Ishikawa (cell line): ENCODE measurements around the gene KCNF1.

Experiments used
- CEBPB ChIP-seq: IDR thresholded peaks from 2 replicates; pipeline ENCODE4 v1.6.1; 2012
- TEAD4 ChIP-seq: IDR thresholded peaks from 2 replicates; pipeline ENCODE4 v1.6.1; 2012

DNA sequence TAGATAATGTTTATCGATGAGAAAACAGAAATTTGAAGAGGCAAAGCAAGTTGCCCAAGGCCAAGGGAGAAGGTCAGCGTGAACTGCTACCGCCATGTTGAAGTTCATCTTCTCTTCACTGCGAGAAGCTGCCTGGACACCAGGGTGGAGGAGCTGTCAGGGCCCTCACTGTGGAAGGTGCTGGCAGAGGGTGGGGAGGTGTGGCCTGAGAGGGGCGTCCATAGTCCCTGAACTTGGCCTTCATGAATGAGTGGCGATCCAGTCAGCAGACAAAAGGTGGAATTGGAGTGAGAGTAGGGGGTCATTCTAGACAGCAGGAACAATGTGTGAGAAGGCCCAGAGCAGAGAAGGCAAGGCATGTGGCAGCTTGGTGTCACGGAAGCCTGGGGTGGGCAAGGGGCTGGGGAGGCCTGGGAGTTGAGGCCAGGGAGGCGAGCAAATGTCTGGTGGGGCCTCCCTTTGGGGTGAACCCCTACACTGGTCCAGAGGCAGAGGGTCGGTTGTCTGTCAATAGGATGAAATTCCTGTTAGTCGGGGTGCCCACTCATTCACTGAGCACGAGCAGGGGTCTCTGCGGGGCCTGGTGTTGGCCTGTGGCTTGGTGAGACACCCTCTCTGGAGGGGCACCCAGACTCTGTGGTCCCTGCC lies 33.3 kb upstream of the KCNF1 start:
- TF ChIP-seq CEBPB: no peak
- no peak for TF ChIP-seq TEAD4
